ENCODE measurements around the gene SLC14A1.
A peak's percentile ranks its signal among the peaks of the same experiment; 100 is the strongest.

Gene SLC14A1

GRCh38 chr18:45723567-45724355 is at the start of gene SLC14A1:
Gene SLC14A1 (plus strand): TSS chr18:45724181. CDS start chr18:45730321, 6,140 bp downstream.
- no peak for DNase-seq

- no peak for DNase-seq
Observed at GRCh38 chr18:45677276-45677807, 46.6 kb upstream of the SLC14A1 start.

- DNase-seq: no peak
Observed at GRCh38 chr18:45678441-45678840, 45.5 kb upstream of the SLC14A1 start.

GRCh38 chr18:45678850-45679249 is 45.1 kb upstream of the SLC14A1 start:
- no peak for DNase-seq

GRCh38 chr18:45680066-45680690 is 43.8 kb upstream of the SLC14A1 start:
- no peak for DNase-seq

GRCh38 chr18:45682181-45682580 is 41.8 kb upstream of the SLC14A1 start:
- no peak for DNase-seq

- DNase-seq: no peak
Observed at GRCh38 chr18:45684341-45685115, 39.5 kb upstream of the SLC14A1 start.

GRCh38 chr18:45686891-45687611 is 36.9 kb upstream of the SLC14A1 start:
- no peak for DNase-seq

GRCh38 chr18:45687621-45688020 is 36.4 kb upstream of the SLC14A1 start:
- DNase-seq: no peak

- no peak for DNase-seq
Observed at GRCh38 chr18:45688113-45688512, 35.9 kb upstream of the SLC14A1 start.

- no peak for DNase-seq
Observed at GRCh38 chr18:45688833-45689232, 35.1 kb upstream of the SLC14A1 start.

GRCh38 chr18:45689396-45689795 is 34.6 kb upstream of the SLC14A1 start:
- no peak for DNase-seq

GRCh38 chr18:45690975-45691815 is 32.8 kb upstream of the SLC14A1 start:
- DNase-seq: peak; percentile 55 to 56

- DNase-seq: no peak
Observed at GRCh38 chr18:45691816-45692179, 32.2 kb upstream of the SLC14A1 start.

GRCh38 chr18:45702708-45703265 is 21.2 kb upstream of the SLC14A1 start:
- no peak for DNase-seq

- DNase-seq: no peak
Observed at GRCh38 chr18:45708831-45709230, 15.2 kb upstream of the SLC14A1 start.

GRCh38 chr18:45712061-45712460 is 11.9 kb upstream of the SLC14A1 start:
- no peak for DNase-seq

GRCh38 chr18:45713239-45713638 is 10.7 kb upstream of the SLC14A1 start:
- DNase-seq: no peak

- no peak for DNase-seq
Observed at GRCh38 chr18:45715212-45715780, 8.7 kb upstream of the SLC14A1 start.

GRCh38 chr18:45719106-45719505 is 4.9 kb upstream of the SLC14A1 start:
- DNase-seq: no peak

GRCh38 chr18:45722899-45723298 is 1.1 kb upstream of the SLC14A1 start:
- peak; percentile 48 to 64 for DNase-seq

Data from NCI-H2081 (cell line).